BLaER1 (cell line): ENCODE measurements around the gene RNF133.
"Not testable (repeated sequence)": the region's sequence is repeated elsewhere in the genome, so short reads cannot be mapped to it uniquely, and the experiment has no call there.

Experiments used
- H3K27ac ChIP-seq: shearing (Covaris generic); formaldehyde crosslinking; 2 replicates; pipeline ENCODE4 v1.8.1; 2022
- H3K27me3 ChIP-seq: shearing (Covaris generic); formaldehyde crosslinking; 2 replicates; pipeline ENCODE4 v1.8.1; 2022
- H3K36me3 ChIP-seq: shearing (Covaris generic); formaldehyde crosslinking; 2 replicates; pipeline ENCODE4 v1.8.1; 2022
- H3K4me1 ChIP-seq: shearing (Covaris generic); formaldehyde crosslinking; 2 replicates; pipeline ENCODE4 v1.8.1; 2022
- H3K4me2 ChIP-seq: shearing (Covaris generic); formaldehyde crosslinking; 2 replicates; pipeline ENCODE4 v1.8.1; 2022
- H3K4me3 ChIP-seq: shearing (Covaris generic); formaldehyde crosslinking; 2 replicates; pipeline ENCODE4 v1.8.1; 2022
- H3K9ac ChIP-seq: shearing (Covaris generic); formaldehyde crosslinking; 2 replicates; pipeline ENCODE4 v1.8.1; 2022
- H3K9me3 ChIP-seq: shearing (Covaris generic); formaldehyde crosslinking; 2 replicates; pipeline ENCODE4 v1.8.1; 2022
- H4K20me1 ChIP-seq: shearing (Covaris generic); formaldehyde crosslinking; 2 replicates; pipeline ENCODE4 v1.8.1; 2022
- Cebpa-rat ChIP-seq: shearing (Covaris generic); IDR thresholded peaks from 2 replicates; pipeline ENCODE4 v1.8.1; 2022

The RNF133 gene

GRCh38 chr7:122692769-122693309 lies 6.1 kb downstream of the RNF133 start:
- TF ChIP-seq Cebpa-rat: no peak
- no peaks in the 10 kb centered on the region for H4K20me1 ChIP-seq
- H3K4me3 ChIP-seq: no peak overlapping the region
- H3K27ac ChIP-seq: no peak overlapping the region
- H3K27me3 ChIP-seq: no peaks in the 10 kb centered on the region
- no peak overlapping the region for H3K4me2 ChIP-seq
- H3K4me1 ChIP-seq: no peaks in the 10 kb centered on the region
- H3K9ac ChIP-seq: no peak overlapping the region
- no peaks in the 10 kb centered on the region for H3K36me3 ChIP-seq
- H3K9me3 ChIP-seq: peaks cover 15% of the 10 kb centered on the region

DNA sequence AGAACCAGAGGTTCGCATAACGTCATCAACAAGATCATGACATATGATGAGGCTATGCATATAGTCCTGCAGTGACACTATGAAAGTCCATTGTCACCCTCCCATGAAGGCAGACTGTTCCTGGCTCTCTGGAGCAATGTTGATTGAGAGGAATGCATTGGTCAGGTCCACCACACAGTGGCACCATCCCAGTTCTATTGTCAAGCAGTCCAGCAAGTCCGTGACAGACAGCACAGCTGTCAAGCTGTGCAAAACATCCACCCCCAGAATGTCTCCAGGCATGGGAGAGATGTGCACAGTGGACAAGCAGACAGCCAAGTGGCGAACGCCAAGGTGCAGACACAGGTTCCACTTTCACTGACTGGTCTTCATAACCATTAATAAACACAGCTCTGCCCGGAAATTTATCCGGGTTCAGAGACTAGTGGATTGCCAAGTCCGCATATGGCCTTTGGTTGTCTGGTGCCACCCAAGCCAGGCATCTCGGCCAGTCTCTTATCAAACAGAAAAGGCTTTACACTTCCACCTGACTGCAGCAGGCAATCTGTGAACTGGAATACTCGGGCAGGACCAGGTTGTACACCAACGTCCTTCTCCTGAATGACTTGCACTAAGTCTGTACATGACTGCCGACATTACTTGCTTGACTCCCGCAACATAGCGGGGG lies 7.2 kb downstream of the RNF133 start:
- Histone ChIP-seq H3K4me2 (no peak overlapping the region), H4K20me1 (no peaks in the 10 kb centered on the region), H3K36me3 (no peaks in the 10 kb centered on the region), H3K27me3 (no peaks in the 10 kb centered on the region), H3K4me1 (no peaks in the 10 kb centered on the region), H3K27ac (no peak overlapping the region), H3K9me3 (peaks cover 15% of the 10 kb centered on the region), H3K9ac (no peak overlapping the region), H3K4me3 (no peak overlapping the region)
- no peak for TF ChIP-seq Cebpa-rat

DNA sequence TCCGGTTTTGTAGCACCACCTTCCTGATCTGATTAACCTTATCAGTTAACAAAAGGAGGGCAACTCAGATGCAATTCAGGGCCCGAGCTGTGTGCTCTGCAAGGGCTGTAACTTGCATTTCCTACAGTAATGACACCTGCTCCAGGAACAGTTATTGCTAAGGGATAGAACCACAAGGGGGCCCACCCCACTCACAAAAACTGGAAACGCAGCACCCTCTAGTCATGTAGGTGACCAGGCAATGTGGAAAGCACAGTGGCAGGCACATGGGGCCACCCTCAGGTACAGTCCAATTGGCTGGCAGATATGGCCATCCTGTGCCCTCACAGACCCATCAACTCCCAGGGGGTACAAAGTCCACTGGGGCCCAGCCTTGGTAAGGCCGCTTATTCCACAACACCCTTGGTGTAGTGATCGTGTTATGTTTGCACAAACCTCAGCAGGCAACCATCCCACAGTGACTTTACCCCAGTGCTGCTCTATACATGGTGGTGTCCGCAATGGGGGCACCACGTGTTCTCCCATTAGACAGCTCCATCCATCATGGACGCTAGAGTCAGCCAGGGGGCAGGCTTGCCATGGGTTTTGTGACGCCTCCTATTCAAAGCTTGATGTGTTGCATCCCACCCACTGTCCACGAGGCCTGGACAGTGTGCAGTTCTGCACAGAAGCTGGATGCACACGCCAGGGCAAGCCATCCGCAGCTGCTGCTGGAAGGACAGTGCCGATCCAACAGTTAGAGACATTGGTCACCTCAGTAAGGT lies 9.4 kb downstream of the RNF133 start:
- H4K20me1 ChIP-seq: no peaks in the 10 kb centered on the region
- H3K36me3 ChIP-seq: no peaks in the 10 kb centered on the region
- no peaks in the 10 kb centered on the region for H3K27me3 ChIP-seq
- H3K9me3 ChIP-seq: peaks cover 15% of the 10 kb centered on the region
- no peak overlapping the region for H3K4me3 ChIP-seq
- TF ChIP-seq Cebpa-rat: no peak
- H3K9ac ChIP-seq: no peak overlapping the region
- no peak overlapping the region for H3K27ac ChIP-seq
- H3K4me2 ChIP-seq: no peak overlapping the region
- no peaks in the 10 kb centered on the region for H3K4me1 ChIP-seq

- Histone ChIP-seq H3K4me3 (no peak overlapping the region), H3K27me3 (no peaks in the 10 kb centered on the region), H3K4me1 (no peaks in the 10 kb centered on the region), H3K4me2 (no peak overlapping the region), H3K9me3 (peaks cover 14% of the 10 kb centered on the region), H4K20me1 (no peaks in the 10 kb centered on the region), H3K27ac (no peak overlapping the region), H3K9ac (no peak overlapping the region), H3K36me3 (no peaks in the 10 kb centered on the region)
- no peak for TF ChIP-seq Cebpa-rat
Observed at GRCh38 chr7:122688400-122688998, 10.4 kb downstream of the RNF133 start.

DNA sequence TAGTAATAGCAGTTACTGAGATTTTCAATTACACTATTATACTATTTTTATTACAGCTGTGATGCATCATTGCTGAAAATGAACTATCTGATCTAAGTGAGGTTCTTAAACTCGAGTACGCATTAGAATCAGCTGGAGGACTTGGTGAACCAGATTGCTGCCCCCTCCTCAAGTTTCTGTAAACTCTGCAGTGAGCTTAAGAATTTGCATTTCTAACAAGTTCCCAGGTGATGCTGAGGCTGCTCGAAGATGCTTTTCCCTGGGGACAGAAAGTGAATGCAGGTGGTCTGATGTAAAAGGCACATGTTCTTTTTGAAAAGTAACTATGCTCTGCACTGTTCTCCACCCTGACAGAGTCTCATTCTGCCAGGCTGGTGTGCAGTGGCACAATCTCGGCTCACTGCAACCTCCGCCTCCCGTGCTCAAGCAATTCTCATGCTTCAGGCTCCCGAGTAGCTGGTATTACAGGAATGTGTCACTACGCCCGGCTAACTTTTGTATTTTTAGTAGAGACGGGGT lies 12.5 kb downstream of the RNF133 start:
- H3K27me3 ChIP-seq: no peaks in the 10 kb centered on the region
- H3K9me3 ChIP-seq: no peaks in the 10 kb centered on the region
- no peaks in the 10 kb centered on the region for H4K20me1 ChIP-seq
- H3K36me3 ChIP-seq: no peaks in the 10 kb centered on the region
- no peaks in the 10 kb centered on the region for H3K4me1 ChIP-seq
- no peak overlapping the region for H3K4me2 ChIP-seq
- TF ChIP-seq Cebpa-rat: no peak
- H3K27ac ChIP-seq: no peak overlapping the region
- H3K9ac ChIP-seq: no peak overlapping the region
- H3K4me3 ChIP-seq: no peak overlapping the region

- Histone ChIP-seq H3K27me3 (no peaks in the 10 kb centered on the region), H3K27ac (no peak overlapping the region), H3K4me3 (no peak overlapping the region), H3K36me3 (no peaks in the 10 kb centered on the region), H3K9ac (no peak overlapping the region), H3K4me1 (no peaks in the 10 kb centered on the region), H3K9me3 (no peaks in the 10 kb centered on the region), H4K20me1 (no peaks in the 10 kb centered on the region), H3K4me2 (no peak overlapping the region)
- TF ChIP-seq Cebpa-rat: no peak
Observed at GRCh38 chr7:122684504-122684903, 14.4 kb downstream of the RNF133 start.

DNA sequence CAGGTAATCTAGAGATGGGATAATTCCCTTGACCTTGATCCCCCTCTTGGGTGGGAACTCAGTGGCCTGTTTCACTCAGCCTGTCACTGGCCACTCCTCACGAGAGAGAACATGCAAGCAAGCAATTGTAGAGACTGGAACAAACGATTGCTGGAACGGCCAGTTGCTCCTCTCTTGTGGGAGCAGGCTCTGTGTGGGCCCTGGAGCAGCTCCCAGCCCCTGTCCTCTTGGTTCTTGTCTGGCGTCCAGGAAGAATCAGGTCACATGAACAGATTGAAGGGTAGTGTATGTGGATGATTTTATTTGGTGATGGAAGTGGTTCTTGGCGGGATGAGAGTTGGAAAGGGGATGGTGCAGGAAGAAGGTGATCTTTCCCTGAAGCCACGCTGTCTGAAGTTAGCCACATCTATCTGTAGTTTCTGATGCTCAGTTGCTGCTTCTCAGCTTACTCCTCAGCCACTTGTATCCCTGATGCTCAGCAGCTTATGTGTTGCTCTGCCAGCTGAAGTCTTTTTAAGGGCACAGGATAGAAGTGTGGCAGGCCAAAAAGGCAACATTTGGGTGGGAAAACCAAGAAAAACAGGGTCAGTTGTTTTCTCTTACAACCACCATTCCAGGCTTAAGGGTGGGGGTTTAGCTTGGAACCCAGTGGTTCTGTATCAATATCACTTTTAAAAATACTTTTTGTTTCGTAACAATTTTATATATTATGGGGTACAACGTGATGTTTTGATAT lies 15.9 kb downstream of the RNF133 start:
- TF ChIP-seq Cebpa-rat: no peak
- H3K9ac ChIP-seq: no peak overlapping the region
- H3K27me3 ChIP-seq: no peaks in the 10 kb centered on the region
- no peaks in the 10 kb centered on the region for H3K36me3 ChIP-seq
- no peaks in the 10 kb centered on the region for H3K9me3 ChIP-seq
- H3K4me1 ChIP-seq: no peaks in the 10 kb centered on the region
- no peak overlapping the region for H3K4me3 ChIP-seq
- H3K4me2 ChIP-seq: no peak overlapping the region
- no peak overlapping the region for H3K27ac ChIP-seq
- no peaks in the 10 kb centered on the region for H4K20me1 ChIP-seq

DNA sequence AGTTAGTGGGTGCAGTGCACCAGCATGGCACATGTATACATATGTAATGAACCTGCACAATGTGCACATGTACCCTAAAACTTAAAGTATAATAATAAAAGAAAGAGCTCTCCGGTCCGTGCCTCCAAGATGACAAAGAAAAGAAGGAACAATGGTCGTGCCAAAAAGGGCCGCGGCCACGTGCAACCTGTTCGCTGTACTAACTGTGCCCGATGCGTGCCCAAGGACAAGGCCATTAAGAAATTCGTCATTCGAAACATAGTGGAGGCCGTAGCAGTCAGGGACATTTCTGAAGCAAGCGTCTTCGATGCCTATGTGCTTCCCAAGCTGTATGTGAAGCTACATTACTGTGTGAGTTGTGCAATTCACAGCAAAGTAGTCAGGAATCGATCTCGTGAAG lies 17.7 kb downstream of the RNF133 start:
- not testable (repeated sequence) for H3K27me3 ChIP-seq, H4K20me1 ChIP-seq, H3K9me3 ChIP-seq, H3K4me3 ChIP-seq, H3K36me3 ChIP-seq, H3K27ac ChIP-seq, H3K9ac ChIP-seq, H3K4me1 ChIP-seq, H3K4me2 ChIP-seq

- no peak overlapping the region for H3K4me3 ChIP-seq
- H3K9me3 ChIP-seq: no peaks in the 10 kb centered on the region
- H3K4me2 ChIP-seq: no peak overlapping the region
- H4K20me1 ChIP-seq: no peaks in the 10 kb centered on the region
- no peaks in the 10 kb centered on the region for H3K4me1 ChIP-seq
- no peak overlapping the region for H3K9ac ChIP-seq
- no peak for TF ChIP-seq Cebpa-rat
- H3K36me3 ChIP-seq: no peaks in the 10 kb centered on the region
- no peaks in the 10 kb centered on the region for H3K27me3 ChIP-seq
- no peak overlapping the region for H3K27ac ChIP-seq
Observed at GRCh38 chr7:122679813-122680212, 19.1 kb downstream of the RNF133 start.

- H3K9ac ChIP-seq, H3K4me3 ChIP-seq, H3K4me1 ChIP-seq, H3K27ac ChIP-seq, H3K36me3 ChIP-seq, H3K27me3 ChIP-seq, H4K20me1 ChIP-seq, H3K4me2 ChIP-seq, H3K9me3 ChIP-seq: not testable (repeated sequence)
Observed at GRCh38 chr7:122679269-122679709, 19.6 kb downstream of the RNF133 start.
